ENCODE results near the gene CPE. TPM values are rescaled to one million over a fixed set of nuclear protein-coding genes. Genes with fewer than 3 reads are reported as not detected.
"Not testable (repeated sequence)": the region's sequence is repeated elsewhere in the genome, so short reads cannot be mapped to it uniquely, and the experiment has no call there.

The CPE gene
- 10 to 100 TPM; 38.2 to 71.2 (median 54.2) TPM for polyA plus RNA-seq

- 1 to 2% (median 1%) methylated on average over 70 to 82 of the region's 82 CpGs for WGBS, 3 donors
- no peak within 1 kb of the TSS for H3K27ac ChIP-seq (ENCODE audit: low read depth, low read length)
Measured at GRCh38 chr4:165378745-165379677, at the start of gene CPE. Gene CPE (plus strand): TSS chr4:165379008. CDS start chr4:165379222, 214 bp downstream.

- 72 to 97% (median 94%) methylated on average over 2 of the region's 2 CpGs for WGBS, 3 donors
- H3K27ac ChIP-seq (ENCODE audit: low read depth, low read length) = no peak overlapping the region
Measured at GRCh38 chr4:165330071-165330470, 48.7 kb upstream of the CPE start.

GRCh38 chr4:165330666-165331065 is 48.1 kb upstream of the CPE start:
- H3K27ac ChIP-seq (ENCODE audit: low read depth, low read length) = no peak overlapping the region
- WGBS, 3 donors = 82 to 89% (median 87%) methylated on average over 5 of the region's 5 CpGs

GRCh38 chr4:165331359-165331758 is 47.4 kb upstream of the CPE start:
- 85 to 94% (median 85%) methylated on average over 1 of the region's 1 CpG for WGBS, 3 donors
- no peak overlapping the region for H3K27ac ChIP-seq (ENCODE audit: low read depth, low read length)

- H3K27ac ChIP-seq (ENCODE audit: low read depth, low read length) = no peak overlapping the region
- WGBS, 3 donors = 86 to 89% (median 89%) methylated on average over 10 of the region's 10 CpGs
Measured at GRCh38 chr4:165331823-165332222, 47.0 kb upstream of the CPE start.

GRCh38 chr4:165332502-165332901 is 46.3 kb upstream of the CPE start:
- H3K27ac ChIP-seq (ENCODE audit: low read depth, low read length) = no peak overlapping the region
- WGBS, 3 donors = 48 to 69% (median 52%) methylated on average over 1 of the region's 1 CpG

- no peak overlapping the region for H3K27ac ChIP-seq (ENCODE audit: low read depth, low read length)
- 76 to 84% (median 78%) methylated on average over 3 of the region's 3 CpGs for WGBS, 3 donors
Measured at GRCh38 chr4:165335163-165335703, 43.6 kb upstream of the CPE start.

- WGBS, 3 donors = 90 to 93% (median 92%) methylated on average over 6 of the region's 6 CpGs
- no peak overlapping the region for H3K27ac ChIP-seq (ENCODE audit: low read depth, low read length)
Measured at GRCh38 chr4:165336743-165337142, 42.1 kb upstream of the CPE start.

GRCh38 chr4:165342340-165342739 is 36.5 kb upstream of the CPE start:
- 96 to 98% (median 97%) methylated on average over 5 of the region's 5 CpGs for WGBS, 3 donors
- H3K27ac ChIP-seq (ENCODE audit: low read depth, low read length) = not testable (repeated sequence)

- WGBS, 3 donors = 74 to 83% (median 78%) methylated on average over 13 of the region's 13 CpGs
- H3K27ac ChIP-seq (ENCODE audit: low read depth, low read length) = no peak overlapping the region
Measured at GRCh38 chr4:165343353-165344191, 35.2 kb upstream of the CPE start.

GRCh38 chr4:165345666-165346417 is 33.0 kb upstream of the CPE start:
- H3K27ac ChIP-seq (ENCODE audit: low read depth, low read length) = no peak overlapping the region
- WGBS, 3 donors = 71 to 86% (median 80%) methylated on average over 10 of the region's 10 CpGs

GRCh38 chr4:165347647-165348569 is 30.9 kb upstream of the CPE start:
- no peak overlapping the region for H3K27ac ChIP-seq (ENCODE audit: low read depth, low read length)
- WGBS, 3 donors = 61 to 92% (median 75%) methylated on average over 3 of the region's 3 CpGs

- no peak overlapping the region for H3K27ac ChIP-seq (ENCODE audit: low read depth, low read length)
- 88% methylated on average over 5 of the region's 5 CpGs for whole genome bisulfite sequencing, 3 donors
Measured at GRCh38 chr4:165351359-165352130, 27.3 kb upstream of the CPE start.

- WGBS, 3 donors = 6 to 14% (median 9%) methylated on average over 2 of the region's 2 CpGs
- no peak overlapping the region for H3K27ac ChIP-seq (ENCODE audit: low read depth, low read length)
Measured at GRCh38 chr4:165355900-165356300, 22.9 kb upstream of the CPE start.

GRCh38 chr4:165359506-165359905 is 19.3 kb upstream of the CPE start:
- no peak overlapping the region for H3K27ac ChIP-seq (ENCODE audit: low read depth, low read length)
- 39 to 83% (median 43%) methylated on average over 2 of the region's 2 CpGs for WGBS, 3 donors

- no peak overlapping the region for H3K27ac ChIP-seq (ENCODE audit: low read depth, low read length)
- 51 to 55% (median 55%) methylated on average over 6 of the region's 6 CpGs for WGBS, 3 donors
Measured at GRCh38 chr4:165360041-165360695, 18.6 kb upstream of the CPE start.
